ENCODE measurements around the gene CLDN8.

DNA sequence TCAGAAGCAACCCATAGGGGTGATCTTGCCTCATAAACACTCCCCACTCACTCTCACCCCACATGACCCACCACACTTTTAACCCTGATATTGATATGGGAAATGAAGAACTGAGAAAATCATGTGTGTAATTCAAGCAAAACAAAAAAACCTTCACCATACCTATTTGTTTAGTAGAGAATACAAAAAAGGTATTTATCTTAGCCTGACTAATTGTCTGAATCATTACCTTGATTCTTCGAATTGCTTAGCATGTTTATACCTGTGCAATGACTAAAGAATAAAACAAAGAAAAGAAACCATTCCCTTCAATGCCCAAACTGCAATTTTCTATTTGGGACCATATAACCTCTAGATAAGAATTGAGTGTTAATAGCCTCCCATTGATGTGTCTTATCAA lies 51.1 kb downstream of the CLDN8 start:
- no peak for TF ChIP-seq POLR2A (IDR thresholded peaks at IDR 0.05; ENCODE audit: insufficient read depth in 1 of 2, low read depth in 2 of 2, low read length in 2 of 2)
- TF ChIP-seq, protein P1, sequence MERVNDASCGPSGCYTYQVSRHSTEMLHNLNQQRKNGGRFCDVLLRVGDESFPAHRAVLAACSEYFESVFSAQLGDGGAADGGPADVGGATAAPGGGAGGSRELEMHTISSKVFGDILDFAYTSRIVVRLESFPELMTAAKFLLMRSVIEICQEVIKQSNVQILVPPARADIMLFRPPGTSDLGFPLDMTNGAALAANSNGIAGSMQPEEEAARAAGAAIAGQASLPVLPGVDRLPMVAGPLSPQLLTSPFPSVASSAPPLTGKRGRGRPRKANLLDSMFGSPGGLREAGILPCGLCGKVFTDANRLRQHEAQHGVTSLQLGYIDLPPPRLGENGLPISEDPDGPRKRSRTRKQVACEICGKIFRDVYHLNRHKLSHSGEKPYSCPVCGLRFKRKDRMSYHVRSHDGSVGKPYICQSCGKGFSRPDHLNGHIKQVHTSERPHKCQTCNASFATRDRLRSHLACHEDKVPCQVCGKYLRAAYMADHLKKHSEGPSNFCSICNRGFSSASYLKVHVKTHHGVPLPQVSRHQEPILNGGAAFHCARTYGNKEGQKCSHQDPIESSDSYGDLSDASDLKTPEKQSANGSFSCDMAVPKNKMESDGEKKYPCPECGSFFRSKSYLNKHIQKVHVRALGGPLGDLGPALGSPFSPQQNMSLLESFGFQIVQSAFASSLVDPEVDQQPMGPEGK (CRISPR knock-in tag; IDR thresholded peaks at IDR 0.05), result no peak
- TF ChIP-seq ZNF335 (CRISPR knock-in tag; IDR thresholded peaks at IDR 0.05), result no peak
- no peak for TF ChIP-seq ZFP37 (CRISPR knock-in tag; IDR thresholded peaks at IDR 0.05; ENCODE audit: borderline replicate concordance)
- TF ChIP-seq, protein P2, sequence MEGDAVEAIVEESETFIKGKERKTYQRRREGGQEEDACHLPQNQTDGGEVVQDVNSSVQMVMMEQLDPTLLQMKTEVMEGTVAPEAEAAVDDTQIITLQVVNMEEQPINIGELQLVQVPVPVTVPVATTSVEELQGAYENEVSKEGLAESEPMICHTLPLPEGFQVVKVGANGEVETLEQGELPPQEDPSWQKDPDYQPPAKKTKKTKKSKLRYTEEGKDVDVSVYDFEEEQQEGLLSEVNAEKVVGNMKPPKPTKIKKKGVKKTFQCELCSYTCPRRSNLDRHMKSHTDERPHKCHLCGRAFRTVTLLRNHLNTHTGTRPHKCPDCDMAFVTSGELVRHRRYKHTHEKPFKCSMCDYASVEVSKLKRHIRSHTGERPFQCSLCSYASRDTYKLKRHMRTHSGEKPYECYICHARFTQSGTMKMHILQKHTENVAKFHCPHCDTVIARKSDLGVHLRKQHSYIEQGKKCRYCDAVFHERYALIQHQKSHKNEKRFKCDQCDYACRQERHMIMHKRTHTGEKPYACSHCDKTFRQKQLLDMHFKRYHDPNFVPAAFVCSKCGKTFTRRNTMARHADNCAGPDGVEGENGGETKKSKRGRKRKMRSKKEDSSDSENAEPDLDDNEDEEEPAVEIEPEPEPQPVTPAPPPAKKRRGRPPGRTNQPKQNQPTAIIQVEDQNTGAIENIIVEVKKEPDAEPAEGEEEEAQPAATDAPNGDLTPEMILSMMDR (CRISPR knock-in tag; IDR thresholded peaks at IDR 0.05), result no peak

Data from HepG2 (cell line).